Common myeloid progenitor, CD34-positive (primary cell): ENCODE measurements around the gene DNPEP.

Source experiments
- CTCF ChIA-PET: fragments of 350-600 bp; sonication (Branson Sonifier 250); formaldehyde crosslinking; loops from one replicate; lab custom pipeline; 2021; ENCODE audit warnings: antibody characterized with exemption; lab: Charles Lee
- POLR2A ChIA-PET: fragments of 350-600 bp; sonication (Branson Sonifier 250); formaldehyde crosslinking; loops from one replicate; lab custom pipeline; 2021; ENCODE audit warnings: antibody characterized with exemption; lab: Charles Lee
- DNase-seq, 3 donors: peaks; one replicate each; pipeline versions ENCODE4 v3.0.0 to v3.0.0-alpha.2; 2013
- H3K27ac ChIP-seq, 2 experiments: 1 replicate in 1 of 2; 2 replicates in 1 of 2; pipeline ENCODE4 v1.7.0; 2013; ENCODE audit warnings: inconsistent platforms in 2 of 2, low read length in 2 of 2, mild to moderate bottlenecking in 2 of 2, low read depth in 1 of 2, moderate library complexity in 1 of 2; ENCODE audit not compliant: severe bottlenecking in 2 of 2, insufficient read depth in 1 of 2, poor library complexity in 1 of 2
- H3K27me3 ChIP-seq, 5 experiments: replicated peaks in 2 of 5; 1 replicate in 3 of 5; 2 replicates in 2 of 5; pipeline versions ENCODE4 v1.6.1 to v1.7.0; 2013; ENCODE audit warnings: low read length in 4 of 5, mild to moderate bottlenecking in 2 of 5, moderate library complexity in 2 of 5, inconsistent platforms in 1 of 5; ENCODE audit not compliant: insufficient read depth in 5 of 5, control insufficient read depth in 4 of 5
- H3K36me3 ChIP-seq, 4 experiments: 1 replicate in 2 of 4; 2 replicates in 2 of 4; pipeline versions ENCODE4 v1.6.1 to v1.7.0; 2013; ENCODE audit warnings: low read length in 3 of 4, control low read depth in 1 of 4, mild to moderate bottlenecking in 1 of 4; ENCODE audit not compliant: control insufficient read depth in 4 of 4, insufficient read depth in 4 of 4
- H3K4me1 ChIP-seq, 4 experiments: 1 replicate in 3 of 4; 2 replicates in 1 of 4; pipeline versions ENCODE4 v1.6.1 to v1.7.1; 2013; ENCODE audit warnings: low read length in 3 of 4, mild to moderate bottlenecking in 3 of 4, control low read depth in 1 of 4, inconsistent platforms in 1 of 4, moderate library complexity in 1 of 4; ENCODE audit not compliant: control insufficient read depth in 4 of 4, insufficient read depth in 4 of 4; ENCODE audit errors: control extremely low read depth in 1 of 4
- H3K4me3 ChIP-seq, 7 experiments: 1 replicate in 4 of 7; 2 replicates in 3 of 7; pipeline versions ENCODE4 v1.5.1 to v1.7.0; 2013; ENCODE audit warnings: mild to moderate bottlenecking in 7 of 7, low read length in 6 of 7, moderate library complexity in 6 of 7, inconsistent platforms in 2 of 7, low read depth in 2 of 7, control low read depth in 1 of 7; ENCODE audit not compliant: insufficient read depth in 4 of 7, control insufficient read depth in 1 of 7; ENCODE audit errors: extremely low read depth in 1 of 7
- H3K9me3 ChIP-seq, 5 experiments: 1 replicate in 4 of 5; 2 replicates in 1 of 5; pipeline versions ENCODE4 v1.6.1 to v1.7.1; 2013; ENCODE audit warnings: low read length in 4 of 5, mild to moderate bottlenecking in 2 of 5, inconsistent platforms in 1 of 5, low read depth in 1 of 5, moderate library complexity in 1 of 5; ENCODE audit not compliant: control insufficient read depth in 4 of 5, insufficient read depth in 2 of 5; ENCODE audit errors: control extremely low read depth in 1 of 5
- WGBS: methylation state at CpG from one replicate; pipeline ENCODE4 v1.1.5; 2013; ENCODE audit not compliant: insufficient coverage; 5-methylcytosine and 5-hydroxymethylcytosine counted together

The DNPEP gene

GRCh38 chr2:219384859-219385258 lies 2.9 kb downstream of the DNPEP start:
- ChIA-PET CTCF (no interaction called here), POLR2A (no interaction called here)
- peaks cover 2 to 61% (median 51%) of the 10 kb centered on the region in 4 experiments for H3K36me3 ChIP-seq
- H3K9me3 ChIP-seq: no peaks in the 10 kb centered on the region
- H3K27me3 ChIP-seq: no peaks in the 10 kb centered on the region
- H3K4me1 ChIP-seq: peaks cover 0 to 16% (median 12%) of the 10 kb centered on the region in 4 experiments
- WGBS: 100% methylated on average over 2 of the region's 2 CpGs
- no peak overlapping the region for H3K27ac ChIP-seq
- H3K4me3 ChIP-seq: no peak overlapping the region
- DNase-seq: no peak

GRCh38 chr2:219384083-219384713 lies 3.5 kb downstream of the DNPEP start:
- no peak overlapping the region for H3K4me3 ChIP-seq
- POLR2A ChIA-PET: no interaction called here
- WGBS: 100% methylated on average over 4 of the region's 15 CpGs

GRCh38 chr2:219381448-219381847 lies 6.3 kb downstream of the DNPEP start:
- ChIA-PET POLR2A (no interaction called here), CTCF (interaction anchor here (1.0 kb wide), 1 partner anchor 324 kb away, joined by 3 read pairs; no protein-coding TSS in a partner anchor)
- Histone ChIP-seq H3K4me1 (peaks cover 0 to 5% (median 4%) of the 10 kb centered on the region in 4 experiments), H3K36me3 (peaks cover 6 to 70% (median 57%) of the 10 kb centered on the region in 4 experiments), H3K27me3 (no peaks in the 10 kb centered on the region), H3K9me3 (no peaks in the 10 kb centered on the region), H3K27ac (no peak overlapping the region), H3K4me3 (no peak overlapping the region)
- WGBS: 100% methylated on average over 8 of the region's 9 CpGs
- no peak for DNase-seq

More at GRCh38 chr2:219384083-219384713, 3.5 kb downstream of the DNPEP start:
- Histone ChIP-seq H3K4me1 (peaks cover 0 to 16% (median 12%) of the 10 kb centered on the region in 4 experiments), H3K27me3 (no peaks in the 10 kb centered on the region), H3K36me3 (peaks cover 2 to 61% (median 51%) of the 10 kb centered on the region in 4 experiments), H3K9me3 (no peaks in the 10 kb centered on the region), H3K27ac (no peak overlapping the region)
- CTCF ChIA-PET: interaction anchor here (1.0 to 1.5 kb wide), 2 partner anchors 18 to 31 kb away, joined by 4 read pairs; no protein-coding TSS in a partner anchor
- no peak for DNase-seq

GRCh38 chr2:219380926-219381325 lies 6.8 kb downstream of the DNPEP start:
- DNase-seq: no peak
- Histone ChIP-seq H3K36me3 (peaks cover 7 to 66% (median 55%) of the 10 kb centered on the region in 4 experiments), H3K4me3 (no peak overlapping the region), H3K27ac (no peak overlapping the region), H3K9me3 (no peaks in the 10 kb centered on the region), H3K27me3 (no peaks in the 10 kb centered on the region), H3K4me1 (peaks cover 0 to under 1% (median 0%) of the 10 kb centered on the region in 4 experiments)
- CTCF ChIA-PET: no interaction called here
- POLR2A ChIA-PET: no interaction called here

GRCh38 chr2:219378163-219378851 lies 9.4 kb downstream of the DNPEP start:
- peaks cover 20 to 58% (median 47%) of the 10 kb centered on the region in 4 experiments for H3K36me3 ChIP-seq
- 93% methylated on average over 6 of the region's 13 CpGs for WGBS
- ChIA-PET CTCF (no interaction called here), POLR2A (no interaction called here)
- H3K4me1 ChIP-seq: no peaks in the 10 kb centered on the region
- no peak overlapping the region for H3K27ac ChIP-seq
- no peak overlapping the region for H3K4me3 ChIP-seq
- DNase-seq: no peak
- H3K9me3 ChIP-seq: no peaks in the 10 kb centered on the region
- no peaks in the 10 kb centered on the region for H3K27me3 ChIP-seq

- H3K9me3 ChIP-seq: no peaks in the 10 kb centered on the region
- 0% methylated on average over 1 of the region's 2 CpGs for WGBS
- ChIA-PET CTCF (interaction anchor here (0.6 kb wide), 1 partner anchor 364 kb away, joined by 3 read pairs; no protein-coding TSS in a partner anchor), POLR2A (no interaction called here)
- no peak overlapping the region for H3K4me3 ChIP-seq
- no peak for DNase-seq
- H3K36me3 ChIP-seq: peaks cover 3 to 12% (median 8%) of the 10 kb centered on the region in 4 experiments
- H3K4me1 ChIP-seq: no peaks in the 10 kb centered on the region
- H3K27ac ChIP-seq: no peak overlapping the region
- H3K27me3 ChIP-seq: no peaks in the 10 kb centered on the region
Observed at GRCh38 chr2:219369447-219369861, 18.3 kb downstream of the DNPEP start.

- DNase-seq: no peak
- no peak overlapping the region for H3K27ac ChIP-seq
- H3K36me3 ChIP-seq: peaks cover under 1 to 7% (median 2%) of the 10 kb centered on the region in 4 experiments
- no peaks in the 10 kb centered on the region for H3K4me1 ChIP-seq
- CTCF ChIA-PET: interaction anchor here (0.8 to 1.2 kb wide), 2 partner anchors 15 to 21 kb away, joined by 3 read pairs; no protein-coding TSS in a partner anchor
- WGBS: 100% methylated on average over 1 of the region's 3 CpGs
- no peaks in the 10 kb centered on the region for H3K9me3 ChIP-seq
- H3K27me3 ChIP-seq: no peaks in the 10 kb centered on the region
- POLR2A ChIA-PET: no interaction called here
- no peak overlapping the region for H3K4me3 ChIP-seq
Observed at GRCh38 chr2:219368690-219369191, 19.0 kb downstream of the DNPEP start.
